Activated CD8-positive, alpha-beta T cell treated with anti-CD3 and anti-CD28 coated beads, Interleukin-2, amount 10 ng/mL, durations not matched to agents 7 days and 5 days (primary cell): Measurements from ENCODE around the gene LTA4H. TPM values are rescaled to one million over a fixed set of nuclear protein-coding genes. Genes with fewer than 3 reads are reported as not detected.

Experiments
- ATAC-seq: fragments of 150-1000 bp; cut with Tn5 transposase; one replicate; pipeline ENCODE4 v1.10.0; 2021; ENCODE audit warnings: moderate library complexity
- CTCF ChIA-PET: fragments of 350-600 bp; sonication (Branson Sonifier 250); formaldehyde crosslinking; loops from one replicate; lab custom pipeline; 2021; ENCODE audit warnings: antibody characterized with exemption; lab: Charles Lee
- POLR2A ChIA-PET: fragments of 350-600 bp; sonication (Branson Sonifier 250); formaldehyde crosslinking; loops from one replicate; lab custom pipeline; 2021; ENCODE audit warnings: antibody characterized with exemption; lab: Charles Lee
- DNase-seq: peaks from one replicate; pipeline ENCODE4 v3.0.0-alpha.2; 2020
- H3K27ac Mint-ChIP-seq: one replicate; pipeline ENCODE4 v1.8.0; 2021; ENCODE audit warnings: mild to moderate bottlenecking, mixed read lengths
- H3K27me3 Mint-ChIP-seq: one replicate; pipeline ENCODE4 v1.8.0; 2021; ENCODE audit warnings: low read depth, mixed read lengths
- H3K36me3 Mint-ChIP-seq: one replicate; pipeline ENCODE4 v1.8.0; 2021; ENCODE audit warnings: low read depth, mixed read lengths
- H3K4me1 Mint-ChIP-seq: one replicate; pipeline ENCODE4 v1.8.0; 2021; ENCODE audit warnings: low read depth, mixed read lengths
- H3K4me3 Mint-ChIP-seq: one replicate; pipeline ENCODE4 v1.8.0; 2021; ENCODE audit warnings: mild to moderate bottlenecking, mixed read lengths
- H3K9me3 Mint-ChIP-seq: one replicate; pipeline ENCODE4 v1.8.0; 2022; ENCODE audit warnings: mixed read lengths; ENCODE audit not compliant: insufficient read depth
- total RNA-seq, 2 experiments: library from RNA; stranded (reverse); gene quantifications; one replicate each; pipeline ENCODE4 v1.2.3, GENCODE V29; 2021

Gene LTA4H
- total RNA-seq, 2 experiments from 2014 or later, result 44.5 to 48.8 TPM

DNA sequence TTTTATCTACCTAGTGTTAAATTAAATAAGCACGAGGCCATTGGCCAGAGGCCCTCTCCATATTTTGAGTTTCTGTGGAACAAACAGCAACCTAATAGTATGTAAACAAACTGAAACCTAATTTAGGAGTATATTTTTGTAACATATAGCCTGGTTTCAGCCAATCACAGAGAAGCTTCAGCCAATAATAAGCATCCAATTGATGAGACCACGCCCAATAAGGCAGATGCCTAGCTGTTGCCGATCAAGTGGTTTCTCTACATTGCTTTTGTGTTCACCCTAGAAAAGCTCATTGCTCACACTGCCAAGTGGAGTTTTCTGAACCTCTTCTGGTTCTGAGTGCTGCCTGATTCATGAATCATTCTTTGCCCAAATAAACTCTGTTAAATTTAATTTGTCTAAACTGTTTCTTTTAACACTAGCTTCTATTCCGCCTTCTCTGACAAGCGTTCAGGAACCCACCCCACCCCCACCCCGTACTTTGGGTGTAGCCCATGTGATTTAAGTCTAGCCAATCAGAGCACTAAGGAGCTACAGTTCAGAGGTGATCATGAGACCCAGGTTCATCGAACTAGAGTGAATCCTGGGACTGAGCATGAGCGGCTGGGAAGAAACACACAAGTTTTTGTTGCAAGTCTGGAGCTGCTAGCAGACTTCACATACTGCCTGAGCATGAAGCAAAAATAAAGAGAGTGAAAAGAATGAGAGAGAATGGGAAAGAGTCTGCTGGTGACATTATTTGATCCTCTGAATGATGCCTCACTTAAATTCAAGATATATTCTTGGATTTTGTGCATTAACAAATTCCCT is 21.5 kb upstream of the LTA4H start:
- no peaks in the 10 kb centered on the region for H3K27me3 Mint-ChIP-seq
- peaks cover 11% of the 10 kb centered on the region for H3K4me1 Mint-ChIP-seq
- ATAC-seq (no peak), DNase-seq (no peak)
- H3K27ac Mint-ChIP-seq, result no peak overlapping the region
- CTCF ChIA-PET, result interaction anchor here (0.8 to 3.1 kb wide), 6 partner anchors 10 to 460 kb away, joined by 3 to 32 read pairs (median 3); no protein-coding TSS in a partner anchor
- H3K4me3 Mint-ChIP-seq, result no peak overlapping the region
- no peaks in the 10 kb centered on the region for H3K36me3 Mint-ChIP-seq
- POLR2A ChIA-PET, result no interaction called here
- H3K9me3 Mint-ChIP-seq, result no peaks in the 10 kb centered on the region

DNA sequence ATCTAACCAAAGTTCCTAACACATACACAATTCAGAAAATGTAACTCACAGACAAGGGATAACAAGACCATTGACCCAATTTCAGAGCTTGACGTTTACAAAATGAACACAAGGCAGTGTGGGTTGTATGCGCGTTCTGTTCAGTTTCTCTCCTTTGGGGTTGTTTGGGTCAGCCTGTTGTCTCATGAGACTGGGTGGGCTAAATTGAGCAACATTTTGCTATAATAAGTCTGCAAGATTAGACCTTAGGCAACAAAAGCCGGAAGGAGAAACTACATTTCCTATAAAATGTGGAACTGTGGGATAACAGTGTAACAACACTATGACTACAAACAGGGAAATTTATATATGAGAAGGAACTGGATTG is 18.8 kb upstream of the LTA4H start:
- DNase-seq, result no peak
- POLR2A ChIA-PET, result no interaction called here
- H3K4me1 Mint-ChIP-seq, result peaks cover 12% of the 10 kb centered on the region
- no peak overlapping the region for H3K4me3 Mint-ChIP-seq
- H3K27ac Mint-ChIP-seq, result no peak overlapping the region
- H3K9me3 Mint-ChIP-seq, result no peaks in the 10 kb centered on the region
- CTCF ChIA-PET, result interaction anchor here (0.6 to 1.2 kb wide), 3 partner anchors 12 to 160 kb away, joined by 3 read pairs; partner anchors contain the start of gene LTA4H
- H3K36me3 Mint-ChIP-seq, result no peaks in the 10 kb centered on the region
- H3K27me3 Mint-ChIP-seq, result no peaks in the 10 kb centered on the region
- no peak for ATAC-seq

DNA sequence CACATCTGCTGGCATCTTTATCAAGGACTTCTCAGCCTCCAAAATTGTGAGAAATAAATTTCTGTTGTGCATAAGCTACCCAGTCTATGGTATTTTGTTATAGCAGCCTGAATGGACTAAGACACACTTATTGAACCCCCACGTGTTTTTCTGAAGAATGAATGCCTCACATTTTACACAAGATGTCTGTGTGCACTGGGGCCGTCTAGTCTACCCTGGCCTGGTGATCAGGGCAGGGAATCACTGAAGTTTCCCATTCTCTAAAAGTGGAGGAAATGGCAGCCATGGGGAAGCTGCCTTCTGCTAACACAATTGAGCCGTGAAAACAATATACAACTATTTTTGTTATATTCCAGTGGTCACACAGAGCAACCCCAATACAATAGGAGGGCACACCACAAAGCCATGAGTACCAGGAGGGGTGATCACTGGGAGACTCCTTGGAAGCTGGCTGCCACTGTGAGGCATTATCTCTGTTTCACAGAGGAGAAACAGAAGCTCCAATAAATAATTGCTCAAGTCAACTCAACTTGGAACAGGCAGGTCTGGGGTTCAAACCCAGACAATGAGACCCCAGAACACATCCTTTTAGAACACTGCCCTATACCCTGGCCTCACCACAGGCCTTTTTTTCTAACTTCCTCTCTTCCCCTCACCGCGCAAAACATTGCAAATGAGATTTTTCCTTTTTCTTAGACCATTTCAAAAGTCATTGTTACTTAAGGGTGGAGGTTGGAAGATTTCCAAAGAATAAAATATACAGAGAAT is 18.3 kb upstream of the LTA4H start:
- no peak overlapping the region for H3K27ac Mint-ChIP-seq
- ChIA-PET POLR2A (no interaction called here), CTCF (interaction anchor here (0.6 to 1.2 kb wide), 3 partner anchors 12 to 161 kb away, joined by 3 read pairs; partner anchors contain the start of gene LTA4H)
- no peak for DNase-seq
- no peaks in the 10 kb centered on the region for H3K27me3 Mint-ChIP-seq
- no peak for ATAC-seq
- H3K9me3 Mint-ChIP-seq, result no peaks in the 10 kb centered on the region
- no peak overlapping the region for H3K4me3 Mint-ChIP-seq
- no peaks in the 10 kb centered on the region for H3K36me3 Mint-ChIP-seq
- peaks cover 16% of the 10 kb centered on the region for H3K4me1 Mint-ChIP-seq

DNA sequence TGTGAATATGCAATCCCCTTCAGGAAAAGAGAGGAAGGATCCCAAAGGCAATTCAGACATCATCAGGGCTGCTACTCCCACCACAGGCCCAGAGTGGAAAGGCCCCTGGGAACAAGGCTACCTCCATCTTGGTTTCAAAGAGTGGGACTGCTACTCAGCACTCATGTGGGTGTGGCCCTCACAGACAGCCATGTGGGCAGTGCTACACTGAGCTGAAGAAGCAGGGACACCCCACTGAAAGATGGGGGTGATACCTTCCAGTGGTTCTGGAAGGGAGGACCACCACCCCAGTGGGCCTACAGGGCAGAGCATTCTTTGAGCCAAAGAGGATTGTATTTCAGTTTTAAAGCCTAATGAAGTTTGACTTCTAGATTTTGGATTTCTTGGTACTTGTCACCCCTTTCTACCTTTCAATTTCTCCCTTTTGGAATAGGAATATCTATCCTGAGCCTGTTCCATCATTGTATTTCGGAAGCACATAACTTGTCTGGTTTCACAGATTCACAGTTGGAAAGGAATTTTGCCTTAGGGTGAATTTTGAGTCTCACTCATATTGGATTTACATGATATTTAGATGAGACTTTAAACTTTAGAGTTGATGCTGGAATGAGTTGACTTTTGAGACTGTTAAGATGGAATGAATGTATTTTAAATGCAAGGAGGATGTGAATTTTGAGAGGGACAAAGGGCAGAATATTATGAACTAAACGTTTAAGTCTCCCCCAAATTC is 16.5 kb upstream of the LTA4H start:
- peak overlapping the region; percentile 2 for H3K27ac Mint-ChIP-seq
- H3K36me3 Mint-ChIP-seq, result no peaks in the 10 kb centered on the region
- ChIA-PET POLR2A (no interaction called here), CTCF (no interaction called here)
- H3K9me3 Mint-ChIP-seq, result no peaks in the 10 kb centered on the region
- no peak overlapping the region for H3K4me3 Mint-ChIP-seq
- no peak for ATAC-seq
- no peak for DNase-seq
- peaks cover 33% of the 10 kb centered on the region for H3K4me1 Mint-ChIP-seq
- H3K27me3 Mint-ChIP-seq, result no peaks in the 10 kb centered on the region

DNA sequence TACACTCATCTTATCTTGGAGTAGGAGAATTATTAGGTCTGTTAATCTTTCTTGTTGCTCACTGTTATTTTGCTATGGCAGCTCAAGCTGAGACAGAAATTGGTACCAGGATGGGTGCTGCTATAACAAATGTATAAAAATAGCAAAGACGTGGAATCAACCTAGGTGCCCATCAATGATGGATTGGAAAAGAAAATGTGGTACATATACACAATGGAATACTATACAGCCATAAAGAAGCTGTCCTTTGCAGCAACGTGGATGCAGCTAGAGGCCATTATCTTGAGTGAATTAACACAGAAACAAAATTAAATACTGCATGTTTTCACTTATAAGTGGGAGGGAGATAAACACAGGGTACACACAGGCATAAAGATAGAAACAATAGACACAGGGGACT is 14.8 kb upstream of the LTA4H start:
- CTCF ChIA-PET, result interaction anchor here (1.0 kb wide), 1 partner anchor 170 kb away, joined by 3 read pairs; no protein-coding TSS in a partner anchor

DNA sequence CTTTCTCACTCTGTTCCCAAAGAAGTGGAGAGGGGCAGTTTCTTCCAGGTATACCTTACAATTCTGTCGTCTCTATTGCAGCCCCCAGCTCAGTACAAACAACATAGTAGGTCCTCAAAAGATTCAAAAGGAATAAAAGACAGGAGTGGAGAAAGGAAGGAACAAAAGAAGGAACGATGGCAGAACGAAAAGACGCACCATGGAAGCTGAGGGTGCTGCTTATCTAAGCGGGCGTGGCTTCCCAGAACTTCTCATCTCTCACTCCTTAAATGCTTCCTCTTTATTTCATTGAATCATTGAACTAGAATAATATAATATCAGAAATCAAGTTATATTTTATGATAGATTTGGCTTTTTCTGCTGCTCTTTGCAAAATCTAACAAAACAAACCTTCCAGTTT is 13.7 kb upstream of the LTA4H start:
- Mint-ChIP-seq H3K36me3 (no peaks in the 10 kb centered on the region), H3K27ac (no peak overlapping the region), H3K4me3 (no peak overlapping the region), H3K4me1 (peaks cover 48% of the 10 kb centered on the region), H3K27me3 (no peaks in the 10 kb centered on the region), H3K9me3 (no peaks in the 10 kb centered on the region)
- ChIA-PET POLR2A (interaction anchor here (1.8 kb wide), 1 partner anchor 13 kb away, joined by 6 read pairs; the partner anchor contains the start of gene LTA4H), CTCF (interaction anchor here (1.1 kb wide), 1 partner anchor 162 kb away, joined by 3 read pairs; no protein-coding TSS in a partner anchor)
- DNase-seq (no peak), ATAC-seq (no peak)

More for the DNA sequence above, 14.8 kb upstream of the LTA4H start:
- no peak for DNase-seq
- H3K9me3 Mint-ChIP-seq, result no peaks in the 10 kb centered on the region
- no peak overlapping the region for H3K27ac Mint-ChIP-seq
- no peak overlapping the region for H3K4me3 Mint-ChIP-seq
- peaks cover 43% of the 10 kb centered on the region for H3K4me1 Mint-ChIP-seq
- POLR2A ChIA-PET, result no interaction called here
- no peak for ATAC-seq
- no peaks in the 10 kb centered on the region for H3K27me3 Mint-ChIP-seq
- H3K36me3 Mint-ChIP-seq, result no peaks in the 10 kb centered on the region

DNA sequence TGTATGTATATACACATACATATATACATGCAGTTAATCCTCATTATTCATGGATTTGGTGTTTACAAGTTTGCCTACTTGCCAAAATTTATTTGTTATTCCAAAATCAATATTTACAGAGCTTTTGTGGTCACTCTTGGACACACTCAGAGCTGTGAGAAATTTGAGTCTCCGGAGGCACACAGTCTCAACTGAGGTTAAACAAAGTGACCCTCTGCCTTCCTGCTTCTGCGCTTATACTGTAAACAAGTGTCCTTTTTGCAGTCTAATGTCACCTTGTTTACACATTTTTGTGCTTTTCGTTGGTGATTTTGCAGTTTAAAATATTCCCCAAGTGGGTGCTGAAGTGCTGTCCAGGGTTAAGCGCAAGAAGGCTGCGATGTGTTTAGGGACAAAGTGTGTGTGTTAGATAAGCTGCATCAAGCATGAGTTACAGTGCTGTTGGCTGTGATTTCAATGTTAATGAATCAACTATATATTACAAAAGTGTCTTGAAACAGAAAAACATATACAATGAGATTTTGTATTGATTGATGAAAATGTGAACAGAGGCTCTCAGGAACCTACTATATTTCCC is 13.1 kb upstream of the LTA4H start:
- POLR2A ChIA-PET, result interaction anchor here (0.5 to 1.8 kb wide), 3 partner anchors 13 to 162 kb away, joined by 3 to 6 read pairs (median 3); partner anchors contain the start of gene LTA4H
- peaks cover 43% of the 10 kb centered on the region for H3K4me1 Mint-ChIP-seq

DNA sequence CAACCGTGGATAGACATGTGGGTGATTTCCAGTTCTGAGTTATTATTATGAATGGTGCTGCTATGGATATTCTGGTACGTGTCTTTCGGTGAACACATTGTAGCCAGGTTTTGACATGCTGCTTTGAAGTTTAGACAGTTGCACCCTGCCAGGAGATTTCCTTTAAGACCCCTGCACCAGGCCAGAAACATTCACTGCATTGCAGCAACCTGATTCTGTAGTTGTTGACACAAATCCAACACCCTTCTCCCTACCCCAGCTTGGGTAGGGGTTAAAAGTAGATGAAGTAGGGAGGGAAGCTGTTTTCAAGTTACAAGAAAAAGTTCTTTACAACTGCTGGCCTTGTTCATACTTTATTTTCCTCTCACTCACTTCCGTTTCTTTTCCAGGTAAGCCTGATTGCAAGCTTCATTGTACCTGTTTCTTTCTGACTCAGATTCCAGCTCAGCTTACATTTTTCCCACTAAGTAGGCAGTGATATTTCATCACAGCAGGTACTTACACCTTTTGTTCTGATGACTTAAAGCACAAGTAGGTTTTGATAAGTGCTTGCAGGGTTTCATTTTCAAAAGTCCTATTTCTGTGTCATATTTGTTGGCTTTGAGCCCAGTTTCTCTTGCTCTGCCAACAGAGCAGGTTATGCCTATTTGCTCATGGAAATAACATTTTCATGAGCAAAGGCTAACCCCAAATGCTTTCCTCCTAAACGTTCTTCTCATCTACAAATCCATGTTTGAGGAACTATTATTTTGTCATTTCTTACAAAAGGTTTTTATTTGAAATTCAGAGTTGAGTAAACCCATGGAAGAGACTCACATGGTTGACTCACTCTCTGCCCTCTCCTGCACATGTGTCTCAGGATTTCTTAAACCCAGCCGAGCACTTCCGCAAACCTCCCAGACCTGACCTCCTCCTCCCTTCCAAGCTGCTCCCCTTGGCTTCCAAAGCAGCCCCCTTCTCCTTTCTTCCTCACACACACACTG is 12.1 kb upstream of the LTA4H start:
- Mint-ChIP-seq H3K36me3 (no peaks in the 10 kb centered on the region), H3K4me1 (peaks cover 43% of the 10 kb centered on the region), H3K9me3 (no peaks in the 10 kb centered on the region), H3K27me3 (no peaks in the 10 kb centered on the region), H3K4me3 (peak overlapping the region; percentile 9), H3K27ac (peak overlapping the region; percentile 89)
- POLR2A ChIA-PET, result interaction anchor here (0.5 to 1.8 kb wide), 3 partner anchors 12 to 163 kb away, joined by 3 to 6 read pairs (median 3); partner anchors contain the start of gene LTA4H
- DNase-seq, result no peak
- CTCF ChIA-PET, result interaction anchor here (1.4 to 1.9 kb wide), 4 partner anchors 12 to 168 kb away, joined by 3 to 8 read pairs (median 4); partner anchors contain the start of gene LTA4H
- peak; percentile 45 for ATAC-seq

More for the DNA sequence above, 13.1 kb upstream of the LTA4H start:
- DNase-seq (no peak), ATAC-seq (no peak)
- H3K9me3 Mint-ChIP-seq, result no peaks in the 10 kb centered on the region
- peak overlapping the region; percentile 89 for H3K27ac Mint-ChIP-seq
- no peak overlapping the region for H3K4me3 Mint-ChIP-seq
- CTCF ChIA-PET, result interaction anchor here (1.1 to 1.9 kb wide), 4 partner anchors 13 to 167 kb away, joined by 3 to 8 read pairs (median 4); partner anchors contain the start of gene LTA4H
- H3K36me3 Mint-ChIP-seq, result no peaks in the 10 kb centered on the region
- H3K27me3 Mint-ChIP-seq, result no peaks in the 10 kb centered on the region

DNA sequence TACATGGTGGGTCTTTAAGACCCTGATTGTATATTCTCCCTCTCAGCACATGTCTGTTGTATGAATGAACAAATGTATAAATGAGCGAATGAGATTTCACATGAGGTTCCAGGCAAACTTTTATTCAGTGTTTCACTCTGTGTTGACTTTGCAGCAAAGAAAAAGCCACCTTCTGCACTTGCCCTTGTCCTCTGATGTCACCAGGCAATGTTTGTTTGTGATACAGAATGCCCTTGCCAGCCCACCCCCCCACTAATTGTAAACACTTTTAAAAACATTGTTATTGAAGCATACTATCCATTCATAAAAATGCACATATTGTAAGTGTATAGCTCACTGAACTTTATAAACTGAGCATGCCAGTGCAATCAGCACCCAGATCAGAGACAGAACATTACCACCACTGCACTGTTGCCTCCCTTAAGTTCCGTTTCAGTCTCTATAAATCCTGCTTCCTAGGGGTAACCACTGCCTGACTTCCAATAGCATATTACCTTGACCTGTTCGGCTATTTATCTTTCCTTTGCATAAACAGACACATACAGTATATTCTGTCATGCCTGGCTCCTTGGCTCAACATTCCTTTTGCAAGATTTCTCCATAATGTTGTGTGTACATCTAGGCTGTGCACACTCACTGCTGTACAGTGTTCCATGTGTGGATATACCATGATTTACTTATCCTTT is 11.3 kb upstream of the LTA4H start:
- H3K4me1 Mint-ChIP-seq, result peaks cover 43% of the 10 kb centered on the region
- H3K4me3 Mint-ChIP-seq, result no peak overlapping the region
- ATAC-seq (peak; percentile 18), DNase-seq (no peak)
- H3K36me3 Mint-ChIP-seq, result no peaks in the 10 kb centered on the region
- peak overlapping the region; percentile 89 for H3K27ac Mint-ChIP-seq
- no peaks in the 10 kb centered on the region for H3K27me3 Mint-ChIP-seq
- POLR2A ChIA-PET, result no interaction called here
- no peaks in the 10 kb centered on the region for H3K9me3 Mint-ChIP-seq
- CTCF ChIA-PET, result interaction anchor here (1.4 to 1.9 kb wide), 4 partner anchors 11 to 168 kb away, joined by 3 to 8 read pairs (median 4); partner anchors contain the start of gene LTA4H

DNA sequence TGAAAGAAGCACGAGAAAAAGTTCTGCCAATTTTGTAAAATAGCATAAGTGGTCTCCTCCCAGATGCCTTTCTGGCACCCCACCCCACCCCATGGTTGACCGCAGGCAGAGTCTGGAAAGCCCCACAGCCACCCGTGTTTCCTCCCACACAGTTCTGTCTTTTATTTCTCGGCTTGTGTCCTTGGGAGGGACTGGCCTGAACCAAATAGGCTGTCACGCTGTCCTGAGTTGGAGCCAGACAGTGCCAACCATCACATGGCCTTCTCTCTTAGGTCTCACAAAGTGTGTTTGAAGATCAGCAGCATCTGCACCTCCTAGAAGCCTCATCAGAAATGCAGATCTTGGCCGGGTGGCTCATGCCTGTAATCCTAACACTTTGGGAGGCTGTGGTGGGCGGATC is 10.2 kb upstream of the LTA4H start:
- ATAC-seq (no peak), DNase-seq (no peak)
- Mint-ChIP-seq H3K27ac (no peak overlapping the region), H3K36me3 (no peaks in the 10 kb centered on the region), H3K27me3 (no peaks in the 10 kb centered on the region), H3K9me3 (no peaks in the 10 kb centered on the region), H3K4me1 (peaks cover 45% of the 10 kb centered on the region), H3K4me3 (no peak overlapping the region)
- POLR2A ChIA-PET, result no interaction called here
- CTCF ChIA-PET, result no interaction called here
